H1 (cell line): ENCODE results near the gene RNF212B. TPM values are rescaled to one million over a fixed set of nuclear protein-coding genes. Genes with fewer than 3 reads are reported as not detected.

Source experiments
- CTCF ChIA-PET: fragments of 300-600 bp; sonication (Branson Sonifier 250); formaldehyde crosslinking; loops from one replicate; lab custom pipeline; 2021; ENCODE audit not compliant: partially characterized antibody; lab: Charles Lee
- POLR2A ChIA-PET: fragments of 300-600 bp; sonication (Branson Sonifier 250); formaldehyde crosslinking; loops from one replicate; lab custom pipeline; 2021; ENCODE audit warnings: inconsistent platforms; ENCODE audit not compliant: partially characterized antibody; lab: Charles Lee
- DNase-seq, 2 experiments: peaks; one replicate each; pipeline versions ENCODE4 v3.0.0 to v3.0.0-alpha.2; 2010 to 2022; ENCODE audit warnings: low spot score in 2 of 2, low read depth in 1 of 2, mixed read lengths in 1 of 2
- FAIRE-seq: peaks from 2 replicates; lab custom pipeline; 2011; peaks lifted over from hg19 to GRCh38; lab: Jason Lieb, UNC
- H2AFZ ChIP-seq: 2 replicates; pipeline ENCODE4 v1.8.1; 2012; ENCODE audit warnings: low read length, inconsistent platforms
- H2AK5ac ChIP-seq: 2 replicates; pipeline ENCODE4 v1.6.1; 2013; ENCODE audit warnings: low read depth, low read length
- H2BK120ac ChIP-seq: replicated peaks from 2 replicates; pipeline ENCODE3; 2013; ENCODE audit warnings: low read depth, low read length, inconsistent platforms
- H2BK12ac ChIP-seq: 2 replicates; pipeline ENCODE4 v1.6.1; 2013; ENCODE audit warnings: low read depth, low read length
- H2BK15ac ChIP-seq: 2 replicates; pipeline ENCODE4 v1.6.1; 2013; ENCODE audit warnings: low read length
- H2BK20ac ChIP-seq: 2 replicates; pipeline ENCODE4 v1.6.1; 2013; ENCODE audit warnings: low read length
- H2BK5ac ChIP-seq: 2 replicates; pipeline ENCODE4 v1.6.1; 2013; ENCODE audit warnings: low read depth, low read length
- H3K14ac ChIP-seq: 2 replicates; pipeline ENCODE4 v1.6.1; 2013; ENCODE audit warnings: inconsistent platforms; ENCODE audit not compliant: insufficient read length
- H3K18ac ChIP-seq: 2 replicates; pipeline ENCODE4 v1.6.1; 2013; ENCODE audit warnings: low read length; ENCODE audit errors: extremely low read depth
- H3K23ac ChIP-seq: 2 replicates; pipeline ENCODE4 v1.6.1; 2013; ENCODE audit warnings: inconsistent platforms; ENCODE audit not compliant: insufficient read length
- H3K23me2 ChIP-seq: 2 replicates; pipeline ENCODE4 v1.6.1; 2013; ENCODE audit warnings: low read depth, low read length
- H3K27ac ChIP-seq: 2 replicates; pipeline ENCODE4 v1.6.1; 2011; ENCODE audit warnings: low read depth, low read length, inconsistent platforms
- H3K27me3 ChIP-seq, 4 experiments: replicated peaks in 1 of 4; 1 replicate in 1 of 4; 2 replicates in 3 of 4; pipeline versions ENCODE4 v1.6.1 to v1.8.1; 2011 to 2013; ENCODE audit warnings: low read length in 3 of 4, mild to moderate bottlenecking in 3 of 4, inconsistent platforms in 2 of 4, mixed read lengths in 2 of 4, moderate library complexity in 1 of 4; ENCODE audit not compliant: control insufficient read depth in 3 of 4, insufficient read depth in 3 of 4; ENCODE audit errors: extremely low read depth in 1 of 4
- H3K36me3 ChIP-seq, 4 experiments: 2 replicates each; pipeline versions ENCODE4 v1.6.1 to v1.8.1; 2011 to 2013; ENCODE audit warnings: mild to moderate bottlenecking in 4 of 4, low read length in 3 of 4, moderate library complexity in 2 of 4, control low read depth in 1 of 4, inconsistent platforms in 1 of 4; ENCODE audit not compliant: insufficient read depth in 4 of 4, control insufficient read depth in 2 of 4
- H3K4ac ChIP-seq: replicated peaks from 2 replicates; pipeline ENCODE3; 2013; ENCODE audit warnings: low read length, low read depth, mixed read lengths, inconsistent platforms; ENCODE audit not compliant: insufficient read length
- H3K4me1 ChIP-seq, 4 experiments: replicated peaks in 1 of 4; 1 replicate in 1 of 4; 2 replicates in 3 of 4; pipeline versions ENCODE4 v1.6.1 to v1.8.1; 2011 to 2013; ENCODE audit warnings: low read length in 3 of 4, inconsistent platforms in 2 of 4, mixed read lengths in 1 of 4; ENCODE audit not compliant: insufficient read depth in 4 of 4, control insufficient read depth in 3 of 4
- H3K4me2 ChIP-seq, 2 experiments: 2 replicates each; pipeline versions ENCODE4 v1.6.1 to v1.8.1; 2011 to 2013; ENCODE audit warnings: low read depth in 2 of 2, low read length in 2 of 2, control low read depth in 1 of 2, inconsistent platforms in 1 of 2, mild to moderate bottlenecking in 1 of 2; ENCODE audit not compliant: insufficient read depth in 1 of 2
- H3K4me3 ChIP-seq, 4 experiments: fragments of 200-600, 300-600 bp in 1 of 4; sonication (generic), shearing (Covaris generic), sonication (Bioruptor Twin) in 1 of 4; 2 replicates each; pipeline versions ENCODE4 v1.5.1 to v1.8.1; 2011 to 2016; ENCODE audit warnings: low read length in 4 of 4, low read depth in 3 of 4, control low read depth in 2 of 4, inconsistent platforms in 2 of 4, mild to moderate bottlenecking in 2 of 4, mixed read lengths in 1 of 4, moderate library complexity in 1 of 4; ENCODE audit not compliant: insufficient read depth in 2 of 4; ENCODE audit errors: extremely low read depth in 1 of 4
- H3K56ac ChIP-seq: replicated peaks from 2 replicates; pipeline ENCODE3; 2013; ENCODE audit warnings: low read depth, mild to moderate bottlenecking, mixed read lengths, low read length, inconsistent platforms; ENCODE audit not compliant: insufficient read length
- H3K79me1 ChIP-seq: 2 replicates; pipeline ENCODE4 v1.6.1; 2013; ENCODE audit warnings: low read depth, low read length, control low read depth
- H3K79me2 ChIP-seq, 2 experiments: 2 replicates each; pipeline versions ENCODE4 v1.6.1 to v1.8.1; 2012 to 2013; ENCODE audit warnings: low read length in 2 of 2, mild to moderate bottlenecking in 2 of 2, inconsistent platforms in 1 of 2; ENCODE audit not compliant: insufficient read depth in 2 of 2, control insufficient read depth in 1 of 2
- H3K9ac ChIP-seq, 4 experiments: replicated peaks in 1 of 4; 1 replicate in 1 of 4; 2 replicates in 3 of 4; pipeline versions ENCODE4 v1.6.1 to v1.8.1; 2011 to 2013; ENCODE audit warnings: low read depth in 3 of 4, low read length in 3 of 4, control low read depth in 2 of 4, mild to moderate bottlenecking in 2 of 4, moderate library complexity in 2 of 4, inconsistent platforms in 1 of 4; ENCODE audit errors: extremely low read depth in 1 of 4
- H3K9me3 ChIP-seq, 2 experiments: 2 replicates each; pipeline versions ENCODE4 v1.6.1 to v1.8.1; 2012 to 2013; ENCODE audit warnings: mild to moderate bottlenecking in 2 of 2, moderate library complexity in 2 of 2, control low read depth in 1 of 2, inconsistent platforms in 1 of 2, low read depth in 1 of 2, low read length in 1 of 2, mixed read lengths in 1 of 2; ENCODE audit not compliant: insufficient read depth in 2 of 2
- H4K20me1 ChIP-seq, 2 experiments: replicated peaks in 1 of 2; 2 replicates each; pipeline versions ENCODE3 to v1.8.1; 2011 to 2013; ENCODE audit warnings: inconsistent platforms in 2 of 2, low read length in 2 of 2, mild to moderate bottlenecking in 1 of 2; ENCODE audit not compliant: insufficient read depth in 2 of 2, control insufficient read depth in 1 of 2
- H4K5ac ChIP-seq: 2 replicates; pipeline ENCODE4 v1.6.1; 2013; ENCODE audit warnings: low read length, low read depth, mixed read lengths, inconsistent platforms; ENCODE audit not compliant: insufficient read length
- H4K8ac ChIP-seq: 2 replicates; pipeline ENCODE4 v1.8.0; 2013; ENCODE audit warnings: mild to moderate bottlenecking, moderate library complexity, low read length, inconsistent platforms; ENCODE audit not compliant: insufficient read depth; ENCODE audit errors: extremely low read depth
- H4K91ac ChIP-seq: replicated peaks from 2 replicates; pipeline ENCODE3; 2013; ENCODE audit warnings: low read length, mixed read lengths, inconsistent platforms; ENCODE audit not compliant: insufficient read length
- BACH1 ChIP-seq: IDR thresholded peaks from 2 replicates; pipeline ENCODE4 v1.6.1; 2012; ENCODE audit warnings: low read length, improper control_type of control experiment
- CHD1 ChIP-seq: IDR thresholded peaks from 2 replicates; pipeline ENCODE4 v1.6.1; 2012; ENCODE audit warnings: low read depth, low read length, improper control_type of control experiment
- CHD2 ChIP-seq: IDR thresholded peaks from 2 replicates; pipeline ENCODE4 v1.6.1; 2012; ENCODE audit warnings: low read length, improper control_type of control experiment
- EGR1 ChIP-seq: IDR thresholded peaks from 2 replicates; pipeline ENCODE4 v1.6.1; 2011; ENCODE audit warnings: low read depth, low read length, borderline replicate concordance
- KDM4A ChIP-seq: IDR thresholded peaks from one replicate; pipeline ENCODE4 v1.7.1; 2012; ENCODE audit warnings: low read depth, mild to moderate bottlenecking, moderate library complexity, low read length, inconsistent platforms; ENCODE audit not compliant: severe bottlenecking
- NANOG ChIP-seq: IDR thresholded peaks from 2 replicates; pipeline ENCODE4 v1.6.1; 2011; ENCODE audit warnings: low read length, low read depth, mild to moderate bottlenecking, inconsistent platforms; ENCODE audit not compliant: insufficient read depth, poor library complexity, severe bottlenecking
- PHF8 ChIP-seq: fragments of 200-600 bp; sonication (generic); conservative IDR thresholded peaks from 2 replicates; pipeline ENCODE4 v1.7.1; 2012; ENCODE audit warnings: low read depth, mild to moderate bottlenecking, inconsistent platforms, low read length, moderate library complexity
- POU5F1 ChIP-seq: IDR thresholded peaks from 2 replicates; pipeline ENCODE4 v1.6.1; 2011; ENCODE audit warnings: low read depth, mild to moderate bottlenecking, low read length, moderate library complexity
- RAD21 ChIP-seq, 2 experiments: IDR thresholded peaks in 1 of 2; conservative IDR thresholded peaks in 1 of 2; 2 replicates each; pipeline ENCODE4 v1.6.1; 2011; ENCODE audit warnings: low read depth in 2 of 2, low read length in 2 of 2, improper control_type of control experiment in 1 of 2, inconsistent platforms in 1 of 2, mild to moderate bottlenecking in 1 of 2, moderate library complexity in 1 of 2
- RBBP5 ChIP-seq: IDR thresholded peaks from 2 replicates; pipeline ENCODE4 v1.7.1; 2012; ENCODE audit warnings: low read depth, mild to moderate bottlenecking, inconsistent platforms, low read length, moderate library complexity, borderline replicate concordance
- RFX5 ChIP-seq: IDR thresholded peaks from 2 replicates; pipeline ENCODE4 v1.6.1; 2011; ENCODE audit warnings: low read depth, low read length, improper control_type of control experiment, borderline replicate concordance
- RXRA ChIP-seq: IDR thresholded peaks from 2 replicates; pipeline ENCODE4 v1.6.1; 2011; ENCODE audit warnings: low read depth, mild to moderate bottlenecking, low read length, moderate library complexity; ENCODE audit not compliant: insufficient read depth
- SP4 ChIP-seq: IDR thresholded peaks from 2 replicates; pipeline ENCODE4 v1.6.1; 2012; ENCODE audit warnings: low read length, inconsistent platforms
- TBP ChIP-seq: IDR thresholded peaks from 2 replicates; pipeline ENCODE4 v1.6.1; 2011; ENCODE audit warnings: low read depth, low read length, improper control_type of control experiment
- YY1 ChIP-seq: IDR thresholded peaks from 2 replicates; pipeline ENCODE4 v1.6.1; 2011; ENCODE audit warnings: low read depth, mild to moderate bottlenecking, low read length
- WGBS, 2 experiments: shearing (Covaris generic) in 1 of 2; methylation state at CpG; one replicate each; pipeline versions ENCODE4 v1.1.6 to v1.1.7; 2013 to 2015; ENCODE audit warnings: low lambda C conversion rate in 2 of 2, mixed read lengths in 2 of 2, inconsistent platforms in 1 of 2, low coverage in 1 of 2, missing lambda C conversion rate in 1 of 2; ENCODE audit not compliant: insufficient replicate concordance in 2 of 2, insufficient coverage in 1 of 2, insufficient read length in 1 of 2; ENCODE audit errors: extremely low coverage in 1 of 2, missing lambda C conversion rate in 1 of 2; 5-methylcytosine and 5-hydroxymethylcytosine counted together
- polyA plus RNA-seq, 7 experiments: library from polyadenylated mRNA; depleted of rRNA in 3 of 7; stranded (reverse) in 5 of 7; unstranded in 2 of 7; fragments of >200 nt in 5 of 7; fragments of 200-250 nt in 2 of 7; gene quantifications; 1 replicate in 5 of 7; 2 replicates in 1 of 7; 4 replicates in 1 of 7; pipeline versions ENCODE4 v1.2.1 to v1.2.3, GENCODE V29; 2011 to 2013; ENCODE audit warnings: missing spikeins in 2 of 7, mixed read lengths in 2 of 7
- total RNA-seq: library from RNA; stranded (reverse); fragmentation: NEBNext Ultra II Directional; extraction: Animal tissue kit (Norgen Biotek cat#: 25700); gene quantifications from 2 replicates; pipeline ENCODE4 v1.2.1, GENCODE V29; 2021

Gene RNF212B
- total and polyA plus RNA-seq, 2 of the 8 experiments (the other 6 are each of a cell fraction or from before 2014, with no cell fraction given) = 0.95 to 1.2 TPM

- H4K8ac ChIP-seq = no peak overlapping the region
- no peak overlapping the region for H3K27ac ChIP-seq
- H3K4me3 ChIP-seq = no peak overlapping the region
- no peak overlapping the region for H3K23ac ChIP-seq
- H3K23me2 ChIP-seq = no peaks in the 10 kb centered on the region; the same call in 1 of the 2 replicates
- H2BK20ac ChIP-seq = no peak overlapping the region
- WGBS, 2 experiments = 71% methylated on average over 1 of the region's 2 CpGs; no CpG with 5 or more reads in 1 of the 2 experiments
- H3K18ac ChIP-seq = no peak overlapping the region
- no peak overlapping the region for H3K4me2 ChIP-seq
- H3K27me3 ChIP-seq = peaks cover 0 to 16% (median 8%) of the 10 kb centered on the region in 4 experiments; a peak in 5 of 7 replicates
- no peak overlapping the region for H3K56ac ChIP-seq
- no peak overlapping the region for H2BK5ac ChIP-seq
- no peak overlapping the region for H4K5ac ChIP-seq
- POLR2A ChIA-PET = interaction anchor here (2.1 kb wide), 1 partner anchor 11 kb away, joined by 8 read pairs; the partner anchor contains the start of gene HOMEZ
- no peaks in the 10 kb centered on the region for H3K9me3 ChIP-seq
- H3K14ac ChIP-seq = no peak overlapping the region
- DNase-seq = no peak
- H3K4me1 ChIP-seq = peaks cover 2 to 7% (median 5%) of the 10 kb centered on the region in 4 experiments; a peak in 4 of 7 replicates
- peaks cover 0 to 1% of the 10 kb centered on the region in 2 experiments for H4K20me1 ChIP-seq
- H3K4ac ChIP-seq = no peak overlapping the region
- no peak overlapping the region for H3K9ac ChIP-seq
- CTCF ChIA-PET = interaction anchor here (0.8 to 4.9 kb wide), 5 partner anchors 9 to 104 kb away, joined by 3 to 42 read pairs (median 4); no protein-coding TSS in a partner anchor
- H3K79me2 ChIP-seq = no peaks in the 10 kb centered on the region
- no peak overlapping the region for H2BK15ac ChIP-seq
- no peaks in the 10 kb centered on the region for H3K36me3 ChIP-seq
- H2BK120ac ChIP-seq = no peak overlapping the region
- no peak overlapping the region for H2AFZ ChIP-seq
- no peaks in the 10 kb centered on the region for H3K79me1 ChIP-seq
- no peak overlapping the region for H2AK5ac ChIP-seq
- H2BK12ac ChIP-seq = no peak overlapping the region
- no peak for FAIRE-seq
- no peak overlapping the region for H4K91ac ChIP-seq
- TF ChIP-seq NANOG (no peak), BACH1 (no peak), TBP (no peak), CHD1 (no peak), PHF8 (no peak), SP4 (no peak), RXRA (no peak), EGR1 (no peak), CHD2 (no peak), RBBP5 (no peak), POU5F1 (no peak), RFX5 (no peak), RAD21 (IDR thresholded peaks at IDR 0.05 in 1 of 2, conservative IDR thresholded peaks at IDR 0.05 in 1 of 2; ENCODE audit: low read depth in 2 of 2, low read length in 2 of 2) (no peak), YY1 (no peak), KDM4A (no peak)
Measured at GRCh38 chr14:23275412-23275811, 37.7 kb downstream of the RNF212B start.
